Fibroblast of mammary gland (primary cell): ENCODE data around the gene GOLGA1.
"Not testable (repeated sequence)": the region's sequence is repeated elsewhere in the genome, so short reads cannot be mapped to it uniquely, and the experiment has no call there.

Source experiments
- DNase-seq: peaks from one replicate; pipeline ENCODE4 v3.0.0-alpha.2; 2010; ENCODE audit warnings: low read depth
- H3K4me3 ChIP-seq: 2 replicates; pipeline ENCODE4 v1.5.1; 2011; ENCODE audit warnings: low read depth, mild to moderate bottlenecking, low read length, moderate library complexity; ENCODE audit not compliant: control insufficient read depth
- CTCF ChIP-seq: conservative IDR thresholded peaks from 2 replicates; pipeline ENCODE4 v1.5.1; 2011; ENCODE audit warnings: low read depth, low read length, inconsistent platforms; ENCODE audit not compliant: control insufficient read depth, insufficient read depth

Gene GOLGA1

GRCh38 chr9:124846969-124847368 lies 93.9 kb downstream of the GOLGA1 start:
- no peak for DNase-seq
- no peak for TF ChIP-seq CTCF
- no peak overlapping the region for H3K4me3 ChIP-seq

GRCh38 chr9:124846467-124846866 lies 94.4 kb downstream of the GOLGA1 start:
- H3K4me3 ChIP-seq, DNase-seq: not testable (repeated sequence)

GRCh38 chr9:124844291-124844690 lies 96.6 kb downstream of the GOLGA1 start:
- TF ChIP-seq CTCF = no peak

GRCh38 chr9:124843456-124844034 lies 97.3 kb downstream of the GOLGA1 start:
- DNase-seq = no peak
- H3K4me3 ChIP-seq = no peak overlapping the region
- TF ChIP-seq CTCF = no peak

More at GRCh38 chr9:124844291-124844690, 96.6 kb downstream of the GOLGA1 start:
- DNase-seq = no peak
- H3K4me3 ChIP-seq = no peak overlapping the region

- no peak for TF ChIP-seq CTCF
- H3K4me3 ChIP-seq = no peak overlapping the region
- no peak for DNase-seq
Observed at GRCh38 chr9:124841075-124841821, 99.6 kb downstream of the GOLGA1 start.

GRCh38 chr9:124840300-124840833 lies 100.5 kb downstream of the GOLGA1 start:
- peak; percentile 35 for TF ChIP-seq CTCF
- no peak for DNase-seq
- H3K4me3 ChIP-seq = no peak overlapping the region

- H3K4me3 ChIP-seq = no peak overlapping the region
- peak; percentile 59 for TF ChIP-seq CTCF
- peak; percentile 45 for DNase-seq
Observed at GRCh38 chr9:124839612-124840299, 101.1 kb downstream of the GOLGA1 start.

GRCh38 chr9:124838567-124839275 lies 102.2 kb downstream of the GOLGA1 start:
- DNase-seq, H3K4me3 ChIP-seq: not testable (repeated sequence)

GRCh38 chr9:124838132-124838531 lies 102.8 kb downstream of the GOLGA1 start:
- H3K4me3 ChIP-seq, DNase-seq: not testable (repeated sequence)
